Left renal pelvis (tissue), 4 donors: ENCODE measurements around the gene SNX9. TPM values are rescaled to one million over a fixed set of nuclear protein-coding genes. Genes with fewer than 3 reads are reported as not detected.
"Not testable (repeated sequence)": the region's sequence is repeated elsewhere in the genome, so short reads cannot be mapped to it uniquely, and the experiment has no call there.

Source experiments
- DNase-seq, 4 donors: peaks; one replicate each; pipeline ENCODE4 v3.0.0-alpha.2; 2013; ENCODE audit warnings: low read depth in 4 of 4, low spot score in 3 of 4
- polyA plus RNA-seq, 4 donors: library from polyadenylated mRNA; unstranded; fragments of 120-200 nt; gene quantifications; one replicate each; pipeline ENCODE4 v1.2.1, GENCODE V29; 2013; ENCODE audit not compliant: insufficient read length in 4 of 4

SNX9 gene
- polyA plus RNA-seq, 4 donors = 33.8 to 48.4 (median 40.3) TPM

GRCh38 chr6:157830354-157831017 lies 7.4 kb downstream of the SNX9 start:
- no peak for DNase-seq

- no peak for DNase-seq
These were observed 7.9 kb downstream of the SNX9 start for GRCh38 chr6:157831018-157831369.

GRCh38 chr6:157831424-157832249 lies 8.6 kb downstream of the SNX9 start:
- DNase-seq = no peak

GRCh38 chr6:157832250-157832967 lies 9.4 kb downstream of the SNX9 start:
- no peak for DNase-seq

GRCh38 chr6:157834549-157834948 lies 11.5 kb downstream of the SNX9 start:
- DNase-seq = no peak

GRCh38 chr6:157838718-157839430 lies 15.8 kb downstream of the SNX9 start:
- DNase-seq = no peak

- no peak for DNase-seq
These were observed 16.6 kb downstream of the SNX9 start for GRCh38 chr6:157839606-157840005.

- DNase-seq = no peak
These were observed 17.2 kb downstream of the SNX9 start for GRCh38 chr6:157840261-157840660.

GRCh38 chr6:157840776-157841175 lies 17.7 kb downstream of the SNX9 start:
- no peak for DNase-seq

GRCh38 chr6:157841211-157841840 lies 18.3 kb downstream of the SNX9 start:
- DNase-seq = no peak

GRCh38 chr6:157842212-157842611 lies 19.2 kb downstream of the SNX9 start:
- DNase-seq = no peak

- DNase-seq = not testable (repeated sequence)
These were observed 21.1 kb downstream of the SNX9 start for GRCh38 chr6:157844196-157844595.

- DNase-seq = no peak
These were observed 22.6 kb downstream of the SNX9 start for GRCh38 chr6:157845493-157846259.

- no peak for DNase-seq
These were observed 24.8 kb downstream of the SNX9 start for GRCh38 chr6:157847846-157848245.

GRCh38 chr6:157848693-157849092 lies 25.6 kb downstream of the SNX9 start:
- DNase-seq = no peak

- DNase-seq = no peak
These were observed 26.4 kb downstream of the SNX9 start for GRCh38 chr6:157849288-157850017.

GRCh38 chr6:157850030-157850429 lies 27.0 kb downstream of the SNX9 start:
- no peak for DNase-seq

- no peak for DNase-seq
These were observed 30.2 kb downstream of the SNX9 start for GRCh38 chr6:157853018-157853805.
